HepG2 (cell line): ENCODE results near the gene PEAK1. TPM values are rescaled to one million over a fixed set of nuclear protein-coding genes. Genes with fewer than 3 reads are reported as not detected.

Experiments used
- ATAC-seq: fragments of 200-7000 bp; cut with Tn5 transposase; 3 replicates; pipeline ENCODE4 v1.9.1; 2020; ENCODE audit warnings: mild to moderate bottlenecking, moderate library complexity
- BruUV-seq: library from RNA; stranded (reverse); fragments of 400-500 nt; replicated peaks from 2 replicates; lab custom pipeline; 2021; lab: Mats Ljungman, UMichigan
- CTCF ChIA-PET: fragments of 300-600 bp; formaldehyde crosslinking; extraction: SDS; loops from one replicate; lab custom pipeline; 2021; ENCODE audit warnings: low total read pairs, inconsistent platforms, low intra/inter-chr PET ratio; lab: Yijun Ruan, JAX
- POLR2A ChIA-PET: fragments of 350-600 bp; sonication (Branson Sonifier 250); formaldehyde crosslinking; loops from one replicate; lab custom pipeline; 2020; ENCODE audit warnings: antibody characterized with exemption, inconsistent platforms; lab: Yijun Ruan, JAX
- DNase-seq: peaks from one replicate; pipeline ENCODE4 v3.0.0-alpha.2; 2015; ENCODE audit warnings: low spot score
- FAIRE-seq: peaks from 3 replicates; lab custom pipeline; 2011; peaks lifted over from hg19 to GRCh38; lab: Jason Lieb, UNC
- H2AFZ ChIP-seq: one replicate; pipeline ENCODE4 v1.6.1; 2011; ENCODE audit warnings: low read length, inconsistent platforms
- H3K27ac ChIP-seq: fragments of 300-600 bp; 3 replicates; pipeline ENCODE4 v1.8.0; 2011; ENCODE audit warnings: mixed run types, mild to moderate bottlenecking, mixed read lengths, low read length, inconsistent platforms; ENCODE audit not compliant: insufficient read depth; ENCODE audit errors: extremely low read length
- H3K27me3 ChIP-seq, 2 experiments: fragments of 200-600 bp in 1 of 2; 2 replicates in 1 of 2; 3 replicates in 1 of 2; pipeline versions ENCODE4 v1.6.0 to v1.8.0; 2011; ENCODE audit warnings: low read length in 2 of 2, mild to moderate bottlenecking in 2 of 2, moderate library complexity in 2 of 2, inconsistent platforms in 1 of 2; ENCODE audit not compliant: insufficient read depth in 2 of 2, control insufficient read depth in 1 of 2
- H3K36me3 ChIP-seq, 2 experiments: fragments of 200-600 bp in 1 of 2; replicated peaks in 1 of 2; 2 replicates in 1 of 2; 3 replicates in 1 of 2; pipeline versions ENCODE4 v1.5.1 to v1.8.0; 2011; ENCODE audit warnings: low read length in 2 of 2, inconsistent platforms in 1 of 2; ENCODE audit not compliant: insufficient read depth in 2 of 2, control insufficient read depth in 1 of 2
- H3K4me1 ChIP-seq: 2 replicates; pipeline ENCODE4 v1.5.1; 2012; ENCODE audit warnings: low read length, inconsistent platforms; ENCODE audit not compliant: insufficient read depth
- H3K4me2 ChIP-seq: 2 replicates; pipeline ENCODE4 v1.6.0; 2011; ENCODE audit warnings: low read depth, low read length, inconsistent platforms
- H3K4me3 ChIP-seq, 3 experiments: fragments of 200-600 bp in 1 of 3; sonication (generic), shearing (Covaris generic) in 1 of 3; replicated peaks in 1 of 3; 2 replicates each; pipeline ENCODE4 v1.5.1; 2011 to 2016; ENCODE audit warnings: low read length in 3 of 3, inconsistent platforms in 2 of 3, low read depth in 2 of 3, mild to moderate bottlenecking in 2 of 3, control low read depth in 1 of 3, mixed read lengths in 1 of 3; ENCODE audit not compliant: insufficient read depth in 1 of 3
- H3K79me2 ChIP-seq: one replicate; pipeline ENCODE4 v1.6.1; 2011; ENCODE audit warnings: low read length, inconsistent platforms; ENCODE audit not compliant: insufficient read depth
- H3K9ac ChIP-seq: 2 replicates; pipeline ENCODE4 v1.6.0; 2011; ENCODE audit warnings: mild to moderate bottlenecking, low read depth, low read length, inconsistent platforms; ENCODE audit not compliant: insufficient read depth
- H3K9me3 ChIP-seq: 2 replicates; pipeline ENCODE4 v1.5.1; 2012; ENCODE audit warnings: mild to moderate bottlenecking, low read length
- H4K20me1 ChIP-seq: 2 replicates; pipeline ENCODE4 v1.6.0; 2011; ENCODE audit warnings: inconsistent platforms, mild to moderate bottlenecking, low read length, moderate library complexity; ENCODE audit not compliant: insufficient read depth
- CERS6 ChIP-seq: sonication (generic); formaldehyde crosslinking; IDR thresholded peaks from 2 replicates; pipeline ENCODE4 v1.5.0; 2020; ENCODE audit warnings: missing genetic modification reagents
- DDIT3 ChIP-seq: sonication (generic); formaldehyde crosslinking; IDR thresholded peaks from 2 replicates; pipeline ENCODE4 v1.4.0; 2020; ENCODE audit warnings: mild to moderate bottlenecking, missing genetic modification reagents
- HOXA3 ChIP-seq: sonication (generic); formaldehyde crosslinking; IDR thresholded peaks from 2 replicates; pipeline ENCODE4 v1.5.0; 2020; ENCODE audit warnings: missing genetic modification reagents
- MTERF4 ChIP-seq: sonication (generic); formaldehyde crosslinking; IDR thresholded peaks from 2 replicates; pipeline ENCODE4 v1.8.0; 2023; ENCODE audit warnings: mild to moderate bottlenecking, missing genetic modification reagents
- PHF21A ChIP-seq: sonication (generic); formaldehyde crosslinking; IDR thresholded peaks from 2 replicates; pipeline ENCODE4 v1.5.0; 2020; ENCODE audit warnings: mild to moderate bottlenecking, missing genetic modification reagents
- RFX3 ChIP-seq: IDR thresholded peaks from 2 replicates; pipeline ENCODE4 v1.6.1; 2016; ENCODE audit warnings: missing biosample characterization, missing genetic modification reagents
- SNAPC2 ChIP-seq: sonication (generic); formaldehyde crosslinking; IDR thresholded peaks from 2 replicates; pipeline ENCODE4 v1.8.1; 2022; ENCODE audit warnings: mild to moderate bottlenecking, missing genetic modification reagents
- ZBTB38 ChIP-seq: sonication (generic); formaldehyde crosslinking; IDR thresholded peaks from 2 replicates; pipeline ENCODE4 v1.5.1; 2020; ENCODE audit warnings: mild to moderate bottlenecking, missing genetic modification reagents
- ZFP36L2 ChIP-seq: sonication (generic); formaldehyde crosslinking; IDR thresholded peaks from 2 replicates; pipeline ENCODE4 v1.4.0; 2020; ENCODE audit warnings: missing genetic modification reagents
- ZMAT3 ChIP-seq: sonication (generic); formaldehyde crosslinking; conservative IDR thresholded peaks from 2 replicates; pipeline ENCODE4 v1.7.0; 2021; ENCODE audit warnings: missing genetic modification reagents
- ZSCAN31 ChIP-seq: sonication (generic); formaldehyde crosslinking; IDR thresholded peaks from 2 replicates; pipeline ENCODE4 v1.5.0; 2020; ENCODE audit warnings: low read depth, mild to moderate bottlenecking, missing genetic modification reagents
- WGBS: methylation state at CpG from one replicate; pipeline ENCODE4 v1.1.6; 2017; ENCODE audit warnings: low lambda C conversion rate; 5-methylcytosine and 5-hydroxymethylcytosine counted together
- in situ Hi-C: cut with HindIII; loops from 2 replicates; pipeline ENCODE4 v1.10.0; 2017; ENCODE audit warnings: low pct_unique_long_range_greater_than_20kb; ENCODE audit not compliant: extremely low pct_ligation_motif_present
- intact Hi-C: fragments of 100-400 bp; cut with micrococcal nuclease; formaldehyde crosslinking; loops from one replicate; pipeline ENCODE4 v1.10.0; 2022; ENCODE audit not compliant: unreplicated experiment
- polyA plus RNA-seq, 8 experiments: library from polyadenylated mRNA; depleted of rRNA in 3 of 8; stranded (reverse) in 7 of 8; unstranded in 1 of 8; fragments of >200 nt; fragmentation: Illumina TruSeq in 4 of 8; extraction: Trizol in 4 of 8; gene quantifications; 2 replicates each; pipeline versions ENCODE4 v1.2.1 to v1.2.3, GENCODE V29; 2011 to 2016; ENCODE audit warnings: low read depth in 4 of 8, missing spikeins in 1 of 8, mixed read lengths in 1 of 8; ENCODE audit not compliant: insufficient read depth in 1 of 8
- total RNA-seq, 5 experiments: library from RNA; depleted of rRNA; stranded (reverse); fragments of >200 nt; fragmentation: Illumina TruSeq; extraction: Trizol; gene quantifications; 2 replicates each; pipeline ENCODE4 v1.2.3, GENCODE V29; 2016; ENCODE audit warnings: low read depth in 1 of 5

Gene PEAK1
- total and polyA plus RNA-seq, 2 of the 13 experiments (the other 11 are each of a cell fraction or from before 2014, with no cell fraction given) = 6.0 to 6.6 TPM

GRCh38 chr15:77140220-77140619 lies 279.7 kb downstream of the PEAK1 start:
- Histone ChIP-seq H2AFZ (no peak overlapping the region), H4K20me1 (no peaks in the 10 kb centered on the region), H3K27me3 (no peaks in the 10 kb centered on the region), H3K27ac (no peak overlapping the region), H3K4me3 (no peak overlapping the region), H3K79me2 (no peaks in the 10 kb centered on the region), H3K4me1 (peaks cover 24% of the 10 kb centered on the region), H3K9me3 (peaks cover 14% of the 10 kb centered on the region; the same call in 1 of the 2 replicates), H3K36me3 (no peaks in the 10 kb centered on the region), H3K9ac (no peak overlapping the region), H3K4me2 (no peak overlapping the region)
- 79% methylated on average over 1 of the region's 1 CpG for WGBS
- FAIRE-seq (no peak), DNase-seq (no peak), ATAC-seq (no peak)
- in situ Hi-C loops (no loop called here), intact Hi-C loops (no loop called here)
- ChIA-PET CTCF (no interaction called here), POLR2A (no interaction called here)
- no TSS peak for BruUV-seq
- TF ChIP-seq MTERF4 (CRISPR knock-in tag) (no peak), DDIT3 (CRISPR knock-in tag) (no peak), HOXA3 (CRISPR knock-in tag) (no peak), ZSCAN31 (no peak), ZBTB38 (CRISPR knock-in tag) (no peak), ZMAT3 (no peak), ZFP36L2 (CRISPR knock-in tag) (no peak), PHF21A (CRISPR knock-in tag) (no peak), CERS6 (no peak), RFX3 (CRISPR knock-in tag) (no peak), SNAPC2 (no peak)
